Measurements from ENCODE around the gene TEX44.
A peak's percentile ranks its signal among the peaks of the same experiment; 100 is the strongest.

TEX44 gene

DNA sequence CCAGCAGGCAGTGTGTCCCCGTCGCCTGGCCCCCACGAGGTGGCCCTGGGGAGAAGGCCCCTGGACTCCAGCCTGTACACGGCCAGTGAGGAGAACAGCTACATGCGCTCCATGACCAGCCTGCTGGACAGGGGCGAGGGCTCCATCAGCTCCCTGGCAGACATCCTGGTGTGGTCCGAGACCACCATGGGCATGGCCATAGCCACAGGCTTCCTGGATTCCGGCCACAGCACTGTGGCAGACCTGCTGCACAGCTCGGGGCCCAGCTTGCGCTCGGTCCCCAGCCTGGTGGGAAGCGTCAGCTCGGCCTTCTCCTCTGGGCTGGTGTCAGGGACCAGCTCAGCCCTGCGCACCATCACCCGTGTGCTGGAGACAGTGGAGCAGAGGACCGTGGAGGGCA is 1.0 kb downstream of the TEX44 start:
- WGBS, 2 experiments (ENCODE audit: insufficient coverage in 2 of 2): 93 to 97% methylated on average over 9 to 16 of the region's 16 CpGs
- Histone ChIP-seq H3K4me1 (ENCODE audit: control insufficient read depth, insufficient read depth, low read length, poor library complexity, severe bottlenecking) (peaks cover 7% of the 10 kb centered on the region), H3K9me3 (ENCODE audit: control insufficient read depth, low read length) (no peaks in the 10 kb centered on the region), H3K36me3 (ENCODE audit: control insufficient read depth, insufficient read depth, low read length) (no peaks in the 10 kb centered on the region), H3K27ac (ENCODE audit: low read depth, low read length, severe bottlenecking) (no peak overlapping the region), H3K4me3 (ENCODE audit: extremely low read depth, insufficient read depth, low read length, poor library complexity, severe bottlenecking) (no peak overlapping the region)

- Histone ChIP-seq H3K36me3 (ENCODE audit: control insufficient read depth, insufficient read depth, low read length) (no peaks in the 10 kb centered on the region), H3K27ac (ENCODE audit: low read depth, low read length, severe bottlenecking) (no peak overlapping the region), H3K4me3 (ENCODE audit: extremely low read depth, insufficient read depth, low read length, poor library complexity, severe bottlenecking) (no peak overlapping the region), H3K4me1 (ENCODE audit: control insufficient read depth, insufficient read depth, low read length, poor library complexity, severe bottlenecking) (peaks cover 3% of the 10 kb centered on the region), H3K9me3 (ENCODE audit: control insufficient read depth, low read length) (no peaks in the 10 kb centered on the region)
- WGBS, 2 experiments (ENCODE audit: insufficient coverage in 2 of 2): 91 to 95% methylated on average over 16 of the region's 18 CpGs
Measured at GRCh38 chr2:231597014-231597611, 4.4 kb downstream of the TEX44 start.

DNA sequence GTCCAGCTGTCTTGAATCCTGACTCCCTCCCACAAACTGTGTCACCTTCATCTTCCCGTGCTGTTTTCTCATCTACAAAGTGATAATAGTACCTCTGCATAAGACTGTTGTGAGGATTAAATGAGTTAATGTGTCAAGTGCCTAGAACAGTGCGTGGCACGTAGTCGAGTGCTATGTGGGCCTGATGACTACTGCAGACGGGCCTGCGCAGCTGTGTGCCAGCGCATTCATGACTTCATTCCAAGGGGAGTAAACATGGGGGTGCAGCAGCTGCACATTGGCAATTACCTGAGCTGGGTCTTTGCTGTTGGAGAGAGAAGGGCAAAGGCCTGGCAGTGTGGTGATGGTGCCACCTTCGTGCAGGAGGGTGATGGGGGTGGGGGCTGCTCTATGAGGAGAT is 5.0 kb downstream of the TEX44 start:
- no peaks in the 10 kb centered on the region for H3K9me3 ChIP-seq (ENCODE audit: control insufficient read depth, low read length)
- no peak overlapping the region for H3K4me3 ChIP-seq (ENCODE audit: extremely low read depth, insufficient read depth, low read length, poor library complexity, severe bottlenecking)
- no peaks in the 10 kb centered on the region for H3K36me3 ChIP-seq (ENCODE audit: control insufficient read depth, insufficient read depth, low read length)
- peaks cover 3% of the 10 kb centered on the region for H3K4me1 ChIP-seq (ENCODE audit: control insufficient read depth, insufficient read depth, low read length, poor library complexity, severe bottlenecking)
- no peak overlapping the region for H3K27ac ChIP-seq (ENCODE audit: low read depth, low read length, severe bottlenecking)
- 81 to 90% methylated on average over 7 of the region's 8 CpGs for WGBS, 2 experiments (ENCODE audit: insufficient coverage in 2 of 2)

GRCh38 chr2:231600619-231601355 is 8.1 kb downstream of the TEX44 start:
- no peaks in the 10 kb centered on the region for H3K36me3 ChIP-seq (ENCODE audit: control insufficient read depth, insufficient read depth, low read length)
- no peaks in the 10 kb centered on the region for H3K9me3 ChIP-seq (ENCODE audit: control insufficient read depth, low read length)
- peaks cover 21% of the 10 kb centered on the region for H3K4me1 ChIP-seq (ENCODE audit: control insufficient read depth, insufficient read depth, low read length, poor library complexity, severe bottlenecking)
- H3K4me3 ChIP-seq (ENCODE audit: extremely low read depth, insufficient read depth, low read length, poor library complexity, severe bottlenecking): no peak overlapping the region
- no peak overlapping the region for H3K27ac ChIP-seq (ENCODE audit: low read depth, low read length, severe bottlenecking)
- 71 to 72% methylated on average over 6 to 8 of the region's 11 CpGs for WGBS, 2 experiments (ENCODE audit: insufficient coverage in 2 of 2)

DNA sequence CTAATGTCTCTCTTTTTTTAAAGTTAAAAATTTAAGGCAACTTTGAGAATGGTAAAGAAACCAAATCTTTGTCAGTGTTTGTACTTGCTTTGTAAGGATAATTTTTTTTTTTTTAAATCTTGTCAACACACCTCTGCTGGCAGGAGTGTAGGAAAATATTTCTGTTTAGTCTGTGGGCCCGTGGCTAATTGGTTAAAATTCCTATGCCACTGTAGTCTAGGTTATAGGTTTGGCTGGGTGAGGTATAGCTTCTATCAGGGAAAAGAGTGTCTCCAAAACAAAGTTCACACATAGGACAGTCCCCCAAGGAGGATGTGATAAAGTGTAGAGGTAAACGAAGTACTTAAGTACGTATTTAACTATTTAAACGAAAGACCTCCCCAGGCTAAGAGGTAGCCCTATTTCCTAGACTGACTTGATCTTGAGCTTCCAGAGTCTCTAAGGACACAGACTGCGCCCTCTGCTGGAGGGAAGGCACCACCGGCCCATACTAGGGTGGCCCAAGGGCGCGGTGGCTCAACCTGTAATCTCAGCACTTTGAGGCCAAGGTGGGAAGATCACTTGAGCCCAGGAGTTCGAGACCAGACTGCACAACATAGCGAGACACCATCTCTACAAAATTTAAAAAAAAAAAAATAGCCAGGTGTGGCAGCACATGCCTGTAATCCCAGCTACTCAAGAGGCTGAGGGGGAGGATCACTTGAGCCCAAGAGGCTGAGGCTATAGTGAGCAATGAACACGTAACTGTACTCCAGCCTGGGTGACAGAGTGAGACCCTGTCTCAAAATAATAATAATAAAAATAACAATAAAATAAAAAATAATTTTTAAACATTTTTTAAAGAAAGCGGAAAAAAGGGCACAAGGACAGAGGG is 8.9 kb downstream of the TEX44 start:
- WGBS, 2 experiments (ENCODE audit: insufficient coverage in 2 of 2): 31 to 34% methylated on average over 6 of the region's 12 CpGs
- H3K27ac ChIP-seq (ENCODE audit: low read depth, low read length, severe bottlenecking): no peak overlapping the region

DNA sequence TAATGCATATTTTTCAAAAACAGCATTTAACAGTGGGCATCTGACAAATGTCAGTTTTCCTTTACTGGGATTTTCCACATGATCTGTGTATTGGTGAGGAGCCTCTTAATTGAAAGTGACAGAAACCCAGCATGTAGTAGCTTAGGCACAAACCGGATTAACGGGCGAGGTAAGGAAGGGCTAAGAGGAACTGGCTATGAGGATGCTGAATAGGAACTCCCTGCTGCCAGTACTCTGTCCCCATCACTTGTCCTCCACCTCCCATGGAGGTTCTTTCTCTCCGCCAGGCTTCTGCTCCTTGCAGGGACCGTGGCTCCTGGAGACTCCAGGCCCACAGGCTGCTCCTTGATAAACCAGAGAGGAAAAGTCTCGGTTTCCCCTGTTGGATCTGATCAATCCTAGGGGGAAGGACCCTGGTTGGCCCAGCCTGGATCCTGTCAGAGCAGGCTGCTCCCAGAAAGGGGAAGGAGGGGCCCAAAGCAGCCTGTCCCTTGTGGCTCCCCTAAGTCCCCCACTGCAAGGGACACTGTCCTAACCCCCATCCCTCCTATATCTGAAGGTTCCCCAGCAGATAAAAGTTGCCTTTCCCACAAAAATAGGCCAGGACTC is 10.3 kb downstream of the TEX44 start:
- WGBS, 2 experiments (ENCODE audit: insufficient coverage in 2 of 2): 76 to 81% methylated on average over 6 of the region's 6 CpGs
- H3K36me3 ChIP-seq (ENCODE audit: control insufficient read depth, insufficient read depth, low read length): no peaks in the 10 kb centered on the region
- peaks cover 26% of the 10 kb centered on the region for H3K4me1 ChIP-seq (ENCODE audit: control insufficient read depth, insufficient read depth, low read length, poor library complexity, severe bottlenecking)
- H3K9me3 ChIP-seq (ENCODE audit: control insufficient read depth, low read length): no peaks in the 10 kb centered on the region
- no peak overlapping the region for H3K27ac ChIP-seq (ENCODE audit: low read depth, low read length, severe bottlenecking)
- H3K4me3 ChIP-seq (ENCODE audit: extremely low read depth, insufficient read depth, low read length, poor library complexity, severe bottlenecking): no peak overlapping the region

More for the DNA sequence above, 8.9 kb downstream of the TEX44 start:
- H3K4me1 ChIP-seq (ENCODE audit: control insufficient read depth, insufficient read depth, low read length, poor library complexity, severe bottlenecking): peaks cover 26% of the 10 kb centered on the region
- no peak overlapping the region for H3K4me3 ChIP-seq (ENCODE audit: extremely low read depth, insufficient read depth, low read length, poor library complexity, severe bottlenecking)
- no peaks in the 10 kb centered on the region for H3K9me3 ChIP-seq (ENCODE audit: control insufficient read depth, low read length)
- H3K36me3 ChIP-seq (ENCODE audit: control insufficient read depth, insufficient read depth, low read length): no peaks in the 10 kb centered on the region

GRCh38 chr2:231604101-231604684 is 11.5 kb downstream of the TEX44 start:
- peak overlapping the region; percentile 99 for H3K27ac ChIP-seq (ENCODE audit: low read depth, low read length, severe bottlenecking)
- H3K36me3 ChIP-seq (ENCODE audit: control insufficient read depth, insufficient read depth, low read length): no peaks in the 10 kb centered on the region
- peak overlapping the region; percentile 23 for H3K4me3 ChIP-seq (ENCODE audit: extremely low read depth, insufficient read depth, low read length, poor library complexity, severe bottlenecking)
- 19 to 25% methylated on average over 36 to 38 of the region's 40 CpGs for WGBS, 2 experiments (ENCODE audit: insufficient coverage in 2 of 2)
- H3K9me3 ChIP-seq (ENCODE audit: control insufficient read depth, low read length): no peaks in the 10 kb centered on the region
- H3K4me1 ChIP-seq (ENCODE audit: control insufficient read depth, insufficient read depth, low read length, poor library complexity, severe bottlenecking): peaks cover 26% of the 10 kb centered on the region

GRCh38 chr2:231604685-231605606 is 12.3 kb downstream of the TEX44 start:
- Histone ChIP-seq H3K27ac (ENCODE audit: low read depth, low read length, severe bottlenecking) (peak overlapping the region; percentile 99), H3K36me3 (ENCODE audit: control insufficient read depth, insufficient read depth, low read length) (no peaks in the 10 kb centered on the region), H3K4me3 (ENCODE audit: extremely low read depth, insufficient read depth, low read length, poor library complexity, severe bottlenecking) (peak overlapping the region; percentile 23), H3K9me3 (ENCODE audit: control insufficient read depth, low read length) (no peaks in the 10 kb centered on the region), H3K4me1 (ENCODE audit: control insufficient read depth, insufficient read depth, low read length, poor library complexity, severe bottlenecking) (peaks cover 26% of the 10 kb centered on the region)
- 20 to 21% methylated on average over 50 to 53 of the region's 54 CpGs for WGBS, 2 experiments (ENCODE audit: insufficient coverage in 2 of 2)

GRCh38 chr2:231605607-231606091 is 13.0 kb downstream of the TEX44 start:
- peaks cover 26% of the 10 kb centered on the region for H3K4me1 ChIP-seq (ENCODE audit: control insufficient read depth, insufficient read depth, low read length, poor library complexity, severe bottlenecking)
- H3K36me3 ChIP-seq (ENCODE audit: control insufficient read depth, insufficient read depth, low read length): no peaks in the 10 kb centered on the region
- 85 to 87% methylated on average over 6 to 7 of the region's 7 CpGs for WGBS, 2 experiments (ENCODE audit: insufficient coverage in 2 of 2)
- H3K27ac ChIP-seq (ENCODE audit: low read depth, low read length, severe bottlenecking): peak overlapping the region; percentile 99
- no peak overlapping the region for H3K4me3 ChIP-seq (ENCODE audit: extremely low read depth, insufficient read depth, low read length, poor library complexity, severe bottlenecking)
- no peaks in the 10 kb centered on the region for H3K9me3 ChIP-seq (ENCODE audit: control insufficient read depth, low read length)
